KOPT-K1 (cell line): ENCODE measurements around the gene PRSS50.
"Not testable (repeated sequence)": the region's sequence is repeated elsewhere in the genome, so short reads cannot be mapped to it uniquely, and the experiment has no call there.

ENCODE experiments used
- H3K27ac ChIP-seq: fragments of 200-600 bp; sonication (generic); 2 replicates; pipeline ENCODE4 v1.5.1; 2016; ENCODE audit warnings: antibody characterized with exemption, mild to moderate bottlenecking, low read depth, low read length; ENCODE audit not compliant: poor library complexity, severe bottlenecking
- H3K36me3 ChIP-seq: fragments of 200-600 bp; sonication (generic); 2 replicates; pipeline ENCODE4 v1.5.1; 2017; ENCODE audit warnings: antibody characterized with exemption, mild to moderate bottlenecking, low read length, moderate library complexity; ENCODE audit not compliant: insufficient read depth
- H3K9me3 ChIP-seq: fragments of 200-600 bp; sonication (generic); 2 replicates; pipeline ENCODE4 v1.5.1; 2017; ENCODE audit warnings: antibody characterized with exemption, low read length, mild to moderate bottlenecking; ENCODE audit not compliant: insufficient read depth, poor library complexity, severe bottlenecking

The PRSS50 gene

DNA sequence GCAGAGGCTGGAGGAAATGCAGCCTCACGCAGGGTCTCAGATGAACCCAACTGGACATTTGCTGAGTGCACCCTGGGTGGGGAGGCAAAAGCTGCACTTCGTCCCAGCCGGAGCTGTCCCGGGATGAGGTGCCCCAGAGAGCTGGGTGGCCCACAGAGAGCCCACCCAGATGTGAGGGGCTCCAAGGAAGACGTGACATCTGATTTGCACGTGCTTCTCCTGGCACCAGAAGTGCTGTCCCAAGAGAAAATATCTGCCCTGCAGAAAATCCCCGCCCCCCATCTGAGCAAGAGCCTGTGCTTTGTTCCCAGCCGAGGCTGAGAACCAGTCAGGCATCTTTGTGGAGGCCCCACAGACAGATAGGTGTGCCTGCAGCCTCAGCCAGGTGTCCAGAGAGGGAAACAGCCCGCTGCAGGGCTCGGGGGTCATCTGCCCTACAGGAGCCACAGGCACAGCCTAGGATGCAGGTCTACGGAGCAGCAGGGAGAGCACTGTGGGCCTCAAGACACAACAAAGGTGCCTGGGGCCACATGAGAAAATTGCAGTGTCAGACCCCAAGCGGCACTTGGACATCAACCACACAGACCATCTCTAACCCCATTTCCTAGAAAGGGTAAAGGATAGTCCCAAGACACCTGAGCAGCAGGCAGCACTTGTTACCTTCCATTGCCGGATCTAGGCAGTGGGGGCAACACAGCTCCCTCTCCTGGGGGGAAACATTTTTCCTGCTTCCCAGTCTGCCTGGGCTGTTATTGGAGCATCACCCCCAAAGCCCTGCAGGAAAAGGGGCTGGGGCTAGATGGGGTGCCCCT is 10.7 kb downstream of the PRSS50 start:
- Histone ChIP-seq H3K27ac (no peak overlapping the region), H3K36me3 (no peaks in the 10 kb centered on the region), H3K9me3 (no peaks in the 10 kb centered on the region)

DNA sequence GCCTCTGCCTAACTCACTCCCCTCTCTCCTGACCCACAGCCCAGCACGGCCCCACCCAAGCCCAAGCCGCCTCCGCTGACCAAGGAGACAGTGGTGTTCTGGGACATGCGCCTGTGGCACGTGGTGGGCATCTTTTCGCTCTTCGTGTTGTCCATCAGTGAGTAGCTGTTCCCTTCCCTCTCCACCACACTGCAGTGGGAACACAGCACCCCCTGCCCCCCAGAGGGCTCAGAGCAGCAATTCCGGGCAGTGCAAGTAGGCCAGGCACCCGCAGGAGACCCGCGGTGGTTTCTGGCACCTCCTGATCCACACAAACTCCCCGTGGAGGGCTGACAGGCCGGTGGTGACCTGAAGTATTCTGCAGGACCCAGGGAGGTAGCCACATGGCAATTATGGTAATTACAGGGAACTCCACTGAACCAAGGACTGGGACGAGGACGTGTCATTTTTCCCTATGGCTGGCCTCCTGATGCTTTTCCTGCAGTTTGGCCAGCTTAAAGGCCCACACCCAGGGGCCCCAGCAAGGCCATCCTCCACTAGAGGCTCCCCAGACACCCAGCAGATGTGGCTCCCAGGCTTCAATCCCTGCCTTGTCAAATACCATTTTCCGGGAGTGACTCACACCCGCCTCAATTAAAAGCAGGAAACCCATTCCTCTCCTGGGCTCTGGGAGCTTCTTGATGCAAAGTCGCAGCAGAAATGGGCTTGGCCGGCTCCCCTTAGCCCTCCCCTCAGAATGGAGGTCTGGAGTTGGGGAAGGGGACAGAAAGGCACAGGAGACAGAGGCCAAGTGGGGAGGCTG is 11.7 kb downstream of the PRSS50 start:
- no peaks in the 10 kb centered on the region for H3K36me3 ChIP-seq
- no peak overlapping the region for H3K27ac ChIP-seq
- no peaks in the 10 kb centered on the region for H3K9me3 ChIP-seq

DNA sequence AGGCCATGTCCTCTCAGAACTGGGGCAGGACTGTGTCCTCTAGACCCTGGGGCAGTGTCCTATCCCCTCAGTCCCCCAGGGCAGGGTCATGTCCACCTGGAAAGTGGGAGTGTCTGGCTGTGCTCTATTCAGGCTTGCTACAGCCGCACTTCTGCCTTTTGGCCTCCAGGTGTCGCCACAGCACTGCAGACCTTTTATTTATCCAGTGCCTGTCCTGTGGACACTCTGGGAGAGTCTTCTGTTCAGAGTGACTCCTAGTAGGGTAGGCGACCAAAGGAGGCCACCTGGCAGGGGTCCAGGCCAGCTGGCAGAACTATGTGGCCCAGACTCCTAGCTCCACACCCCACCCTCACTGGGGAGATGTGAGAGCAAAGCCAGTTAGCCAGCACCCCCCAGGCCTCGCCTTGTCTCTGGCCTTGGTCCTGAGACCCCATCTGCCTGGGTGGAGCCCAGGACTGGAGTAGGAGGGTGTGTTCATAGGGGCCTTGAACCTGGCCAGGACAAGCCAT is 12.6 kb downstream of the PRSS50 start:
- no peaks in the 10 kb centered on the region for H3K9me3 ChIP-seq
- H3K27ac ChIP-seq, result no peak overlapping the region
- no peaks in the 10 kb centered on the region for H3K36me3 ChIP-seq

DNA sequence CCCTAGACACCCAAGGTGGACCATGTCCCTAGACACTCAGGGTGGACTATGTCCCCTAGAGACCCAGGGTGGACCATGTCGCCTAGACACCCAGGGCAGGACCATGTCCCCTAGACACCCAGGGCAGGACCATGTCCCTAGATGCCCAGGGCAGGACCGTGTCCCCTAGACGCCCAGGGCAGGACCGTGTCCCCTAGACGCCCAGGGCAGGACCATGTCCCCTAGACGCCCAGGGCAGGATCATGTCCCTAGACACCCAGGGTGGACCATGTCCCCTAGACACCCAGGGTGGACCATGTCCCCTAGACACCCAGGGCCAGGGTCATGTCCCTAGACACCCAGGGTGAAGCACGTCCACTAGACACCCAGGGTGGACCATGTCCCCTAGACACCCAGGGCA is 13.3 kb downstream of the PRSS50 start:
- not testable (repeated sequence) for H3K9me3 ChIP-seq, H3K27ac ChIP-seq, H3K36me3 ChIP-seq

DNA sequence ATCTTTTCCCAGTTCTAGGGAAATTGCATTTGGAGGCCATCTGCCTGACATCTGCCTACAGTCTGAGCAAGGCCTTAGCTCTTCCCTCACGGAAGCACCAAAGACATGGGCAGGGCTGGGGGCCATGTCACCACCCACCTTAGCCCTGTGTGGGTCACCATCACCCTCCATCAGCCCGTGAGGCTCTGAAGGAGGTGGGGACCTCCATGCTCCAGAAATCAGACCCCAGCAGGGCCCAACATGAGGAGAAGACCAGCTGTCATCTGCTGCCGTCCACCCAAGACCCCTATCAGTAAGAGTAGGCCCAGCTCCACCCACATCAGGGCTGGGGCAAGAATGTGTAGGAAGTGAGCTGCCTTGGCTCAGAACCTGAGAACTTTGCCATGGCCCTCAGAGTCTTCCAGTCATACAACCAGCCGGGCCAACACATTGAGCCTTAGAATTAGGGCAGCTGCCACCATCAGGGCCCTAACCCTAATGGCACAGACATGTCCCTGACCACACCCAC is 14.6 kb downstream of the PRSS50 start:
- Histone ChIP-seq H3K9me3 (no peaks in the 10 kb centered on the region), H3K36me3 (no peaks in the 10 kb centered on the region), H3K27ac (no peak overlapping the region)

DNA sequence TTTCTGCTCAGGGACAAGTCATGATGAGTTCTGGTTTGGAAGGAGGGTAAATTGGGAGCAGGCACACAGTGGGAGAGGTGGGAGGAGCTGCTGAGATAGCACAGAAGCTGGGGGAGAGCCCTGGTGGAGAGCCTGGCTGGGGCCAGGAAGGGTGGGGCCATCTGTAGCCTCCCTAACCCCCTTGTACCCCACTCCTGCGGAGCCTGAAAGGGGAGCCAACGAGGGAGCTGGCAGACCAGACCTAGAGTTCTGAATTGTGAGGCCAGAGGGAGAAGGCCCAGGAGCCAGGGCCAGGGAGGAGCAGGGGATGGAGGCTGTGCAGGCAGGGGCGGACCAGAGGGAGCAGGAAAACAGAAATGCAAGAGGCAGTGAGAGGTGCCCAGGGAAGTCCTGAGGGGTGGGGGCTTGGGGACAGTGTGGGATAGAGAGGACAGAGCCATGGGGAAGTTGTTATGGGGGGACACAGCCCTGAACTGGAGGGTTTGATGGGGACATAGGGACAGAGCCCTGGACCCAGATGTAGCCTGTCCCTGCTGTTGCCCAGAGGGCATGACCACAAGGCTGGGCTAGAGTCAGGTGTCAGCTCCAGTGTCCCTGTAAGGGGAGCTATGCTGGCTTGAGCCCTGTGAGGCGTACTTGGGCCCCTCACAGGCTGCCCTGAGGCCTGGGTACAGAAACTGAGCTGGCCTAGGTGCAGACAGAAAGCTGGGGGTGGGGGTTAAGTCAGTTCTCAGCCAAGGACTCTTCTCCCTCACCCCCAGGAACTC is 15.2 kb downstream of the PRSS50 start:
- no peak overlapping the region for H3K27ac ChIP-seq
- H3K36me3 ChIP-seq, result no peaks in the 10 kb centered on the region
- H3K9me3 ChIP-seq, result no peaks in the 10 kb centered on the region

DNA sequence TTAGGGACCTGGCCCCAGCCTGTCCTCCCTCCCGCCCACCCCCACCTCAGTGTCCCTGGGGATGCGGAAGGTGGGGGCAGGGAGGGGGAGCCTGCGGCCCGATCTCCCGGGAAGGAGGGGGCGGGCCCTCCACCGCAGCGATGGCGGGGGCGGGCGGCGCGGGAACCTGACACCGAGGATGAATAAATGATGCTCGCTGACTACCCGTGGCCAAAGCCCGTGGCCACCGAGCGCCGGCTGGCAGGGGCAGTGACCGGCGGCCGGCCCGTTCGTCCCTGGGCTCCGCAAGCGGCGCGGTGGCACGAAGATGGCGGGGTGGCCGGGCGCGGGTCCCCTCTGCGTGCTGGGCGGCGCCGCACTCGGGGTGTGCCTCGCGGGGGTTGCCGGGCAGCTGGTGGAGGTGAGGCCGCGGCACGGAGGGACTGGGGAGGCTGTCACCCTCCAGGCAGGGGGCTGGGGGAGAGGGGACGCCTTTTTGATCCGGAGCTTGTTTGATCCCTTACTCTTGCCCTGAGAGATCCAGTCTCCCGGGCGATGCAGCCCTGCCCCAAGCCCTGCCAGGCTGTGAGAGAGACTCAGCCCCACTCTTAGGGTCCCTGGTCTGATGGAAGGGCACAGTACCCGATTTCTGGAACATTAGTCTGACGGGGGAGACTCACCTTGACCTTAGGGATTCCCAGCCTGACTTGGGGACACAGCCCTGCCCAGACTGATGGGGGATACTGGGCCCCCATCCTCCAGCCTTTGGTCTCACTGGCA is 16.3 kb downstream of the PRSS50 start, which contains the start of gene TMIE:
Gene TMIE (plus strand): TSS at position 212 of the 759 bp plus-strand sequence. CDS start 96 bp downstream, at position 308.
- Histone ChIP-seq H3K36me3 (no peaks in the 10 kb centered on the region), H3K9me3 (no peaks in the 10 kb centered on the region), H3K27ac (no peak within 1 kb of the TSS)

DNA sequence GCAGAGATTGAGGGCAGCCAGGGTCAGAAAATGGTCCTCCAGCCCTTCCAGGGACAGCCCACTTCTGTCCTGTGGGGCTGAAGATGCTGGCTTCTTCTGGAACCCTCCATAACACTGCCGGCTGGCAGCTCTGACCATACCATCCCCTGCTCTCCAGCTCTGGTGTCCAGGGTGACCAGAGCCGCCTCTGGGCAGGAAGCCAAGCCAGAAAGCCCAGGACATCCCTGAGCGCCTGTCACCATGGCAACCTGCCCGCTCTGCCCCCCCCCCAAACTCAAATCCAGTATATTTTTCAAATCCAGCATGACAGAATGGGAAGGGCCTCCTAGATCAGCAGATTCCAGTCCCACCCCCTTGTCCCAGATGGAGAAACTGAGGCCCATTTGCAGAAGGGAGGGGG is 16.9 kb downstream of the PRSS50 start:
- Histone ChIP-seq H3K36me3 (no peaks in the 10 kb centered on the region), H3K9me3 (no peaks in the 10 kb centered on the region), H3K27ac (no peak overlapping the region)

DNA sequence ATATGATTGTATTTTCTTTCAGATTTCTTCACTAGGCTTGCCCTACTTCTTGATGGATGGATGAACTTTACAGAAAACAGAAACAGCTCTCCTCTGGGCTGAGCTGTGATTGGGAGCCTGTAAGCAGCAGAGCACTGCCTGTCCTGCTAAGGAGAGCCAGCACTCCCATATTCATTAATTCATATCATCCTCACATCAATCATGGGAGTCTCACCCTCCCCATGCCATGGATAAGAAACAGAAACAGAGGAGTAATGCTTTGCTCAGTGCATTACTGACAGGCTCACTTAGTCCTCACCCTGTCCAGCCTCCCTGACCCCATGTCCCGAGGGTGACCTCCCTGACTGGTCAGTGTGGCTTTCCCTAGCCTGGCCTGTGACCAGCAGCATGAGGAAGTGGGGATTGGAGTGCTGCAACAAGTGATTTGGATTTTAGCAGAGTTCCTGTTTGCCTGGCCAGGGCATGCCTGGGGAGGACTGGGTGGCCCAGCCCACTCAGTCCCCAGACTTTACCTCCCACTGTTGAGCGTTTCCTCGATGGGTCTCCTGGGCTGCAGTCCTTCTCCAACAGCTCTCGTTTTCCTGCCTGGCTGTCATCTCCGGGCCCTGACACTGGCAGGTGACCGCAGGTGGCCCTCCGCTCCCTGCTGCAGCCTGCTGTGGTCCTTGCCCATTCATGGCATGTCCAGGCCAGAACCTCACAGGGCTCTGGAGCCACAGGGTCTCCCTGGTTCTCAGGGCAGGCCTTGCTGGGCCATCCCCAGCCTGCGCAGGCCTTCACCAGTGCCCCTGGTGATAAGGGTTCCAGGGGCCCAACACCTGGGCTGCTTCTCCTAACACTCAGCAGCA is 17.8 kb downstream of the PRSS50 start:
- H3K36me3 ChIP-seq, result no peaks in the 10 kb centered on the region

DNA sequence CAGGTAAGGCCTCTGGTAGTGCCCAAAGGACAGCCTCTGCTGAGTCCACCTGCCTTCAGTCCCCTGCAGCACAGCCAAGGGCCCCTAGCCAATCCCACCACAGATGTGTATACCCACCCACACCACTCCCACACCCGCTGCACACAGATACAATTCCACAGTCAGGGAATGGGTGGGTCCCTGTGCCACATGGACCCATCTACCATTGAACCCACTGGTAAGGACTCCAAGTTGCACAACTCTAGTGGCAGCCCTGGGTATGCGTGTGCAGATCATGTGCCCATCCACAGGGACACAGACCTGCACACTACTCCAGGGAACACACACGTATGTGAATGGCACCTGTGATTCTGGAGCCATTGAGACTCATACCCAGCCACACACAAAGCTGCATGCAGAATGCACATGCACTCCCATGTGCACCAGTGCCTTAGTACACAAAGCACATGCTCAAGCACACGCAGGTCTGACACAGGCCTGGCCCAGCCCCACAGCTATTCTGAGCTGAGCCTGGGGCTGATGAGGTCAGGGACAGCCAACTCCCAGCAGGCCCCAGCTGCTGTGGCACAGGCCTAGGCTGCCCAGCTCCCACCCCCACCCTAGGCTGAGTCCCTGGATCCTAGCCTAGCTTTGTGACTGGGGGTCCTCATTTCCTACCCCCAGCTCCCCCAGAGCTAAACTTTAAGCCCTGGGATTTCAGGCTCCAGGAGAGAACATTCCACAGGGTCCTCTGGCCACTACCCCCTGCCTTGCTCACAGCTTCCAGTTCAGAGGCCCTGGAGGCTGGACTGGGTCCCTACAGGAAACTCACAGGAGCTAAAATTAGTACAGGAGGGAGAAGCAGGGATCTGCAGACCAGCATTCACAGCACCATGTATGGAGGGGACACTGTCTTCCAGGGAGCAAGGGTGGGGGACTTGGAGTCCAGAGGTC is 21.4 kb downstream of the PRSS50 start:
- Histone ChIP-seq H3K36me3 (no peaks in the 10 kb centered on the region), H3K27ac (peak overlapping the region; percentile 60), H3K9me3 (no peaks in the 10 kb centered on the region)

More for the DNA sequence above, 17.8 kb downstream of the PRSS50 start:
- Histone ChIP-seq H3K27ac (no peak overlapping the region), H3K9me3 (no peaks in the 10 kb centered on the region)

DNA sequence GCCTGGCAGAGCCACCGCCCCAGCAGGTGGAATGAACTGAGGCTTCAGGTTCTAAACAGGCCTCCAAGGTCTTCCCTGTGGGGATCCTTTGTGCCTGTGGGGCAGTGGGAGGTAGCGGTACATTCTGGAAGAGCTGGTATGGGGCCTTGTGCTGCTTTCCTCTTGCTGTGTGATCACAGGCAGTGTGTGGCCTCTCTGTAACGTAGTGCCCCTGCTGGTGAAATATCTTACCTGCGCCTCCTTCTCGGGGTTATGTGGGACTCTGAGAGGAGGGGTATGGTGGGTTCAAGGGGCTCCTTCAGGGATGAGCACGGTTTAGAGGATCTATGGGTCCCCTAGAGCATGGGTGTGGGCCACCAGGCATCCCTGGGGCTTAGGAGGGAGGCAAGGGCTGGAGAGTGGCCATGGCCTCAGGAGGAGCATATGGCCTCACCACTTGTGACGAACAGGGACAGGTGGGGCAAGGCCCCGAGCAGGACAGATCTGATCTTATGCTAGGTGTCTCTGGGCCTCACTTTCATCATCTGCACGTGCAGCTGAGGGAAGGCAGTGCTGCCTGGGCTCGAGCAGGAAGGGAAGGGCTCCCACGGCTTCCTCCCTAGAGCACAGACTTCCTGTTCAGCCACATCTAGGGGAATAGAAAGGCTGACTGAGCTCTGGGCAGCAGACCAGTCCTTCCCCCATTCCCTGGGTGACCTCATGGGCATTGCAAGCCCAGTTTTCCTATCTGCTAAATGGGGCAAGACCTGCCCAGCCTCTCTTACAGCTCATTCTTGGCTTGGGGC is 22.3 kb downstream of the PRSS50 start:
- Histone ChIP-seq H3K36me3 (no peaks in the 10 kb centered on the region), H3K9me3 (no peaks in the 10 kb centered on the region), H3K27ac (peak overlapping the region; percentile 60)

DNA sequence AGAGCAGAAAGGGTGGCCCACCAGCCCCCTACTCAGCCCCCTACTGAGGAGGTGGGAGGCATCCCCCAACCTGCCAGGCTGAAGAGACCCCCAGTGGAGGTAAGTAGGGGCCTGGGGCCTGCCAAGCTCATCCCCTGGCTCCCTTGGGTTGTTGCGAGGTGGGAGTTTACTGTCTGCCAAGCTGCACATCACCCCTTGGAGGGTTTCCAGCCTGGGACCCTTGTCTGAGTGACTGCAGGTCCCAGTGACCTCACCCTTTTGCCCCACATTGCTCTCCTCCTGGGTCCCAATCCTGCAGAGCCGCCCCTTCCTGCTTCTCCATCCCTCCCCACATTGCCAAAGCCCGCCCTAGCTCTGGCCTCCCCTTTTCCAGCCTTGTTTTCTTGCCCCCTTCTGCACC is 23.1 kb downstream of the PRSS50 start:
- no peaks in the 10 kb centered on the region for H3K36me3 ChIP-seq
- peak overlapping the region; percentile 60 for H3K27ac ChIP-seq
- no peaks in the 10 kb centered on the region for H3K9me3 ChIP-seq
